ENCODE results near the gene SULT4A1.

The SULT4A1 gene

GRCh38 chr22:43796567-43796966, 65.7 kb downstream of the SULT4A1 start:
- DNase-seq, result peak; percentile 18

DNA sequence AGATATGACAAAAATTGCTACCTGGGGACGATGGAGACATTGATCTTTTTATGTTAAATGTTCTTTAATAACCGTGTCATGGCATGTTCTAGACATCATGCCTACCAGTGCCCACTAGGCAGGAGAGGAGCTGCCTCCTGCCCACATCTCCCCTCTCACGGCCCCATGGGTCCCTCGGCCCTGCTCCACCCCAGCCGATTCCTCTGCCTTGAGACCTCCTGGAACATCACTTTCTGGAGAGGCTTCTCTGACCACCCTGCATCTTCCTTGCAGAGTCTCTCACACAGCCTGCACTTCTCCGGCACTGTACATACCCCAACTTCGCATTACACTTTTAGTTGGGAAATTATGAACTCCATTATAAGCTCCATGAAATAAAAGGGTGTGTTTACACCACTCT, 67.0 kb downstream of the SULT4A1 start:
- no peak for DNase-seq

DNA sequence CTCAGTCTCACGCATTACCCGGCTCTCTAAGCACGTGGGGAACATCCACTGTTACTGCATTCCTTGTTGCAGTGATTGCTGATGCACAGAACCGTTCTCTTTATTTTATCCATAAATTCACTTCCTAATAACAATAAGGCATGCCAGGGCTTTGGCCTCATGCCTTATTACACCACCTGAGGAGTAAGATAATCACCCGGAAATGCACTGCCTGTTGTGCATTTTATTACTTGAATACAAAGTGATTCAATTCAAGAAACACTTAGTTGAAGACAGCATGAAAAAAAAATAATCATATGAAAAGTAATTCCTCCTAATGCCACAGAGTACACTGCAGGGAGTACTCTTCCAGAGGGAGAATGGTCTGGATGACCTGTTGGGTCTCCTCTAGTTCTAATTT, 69.4 kb downstream of the SULT4A1 start:
- no peak for DNase-seq

GRCh38 chr22:43789452-43789851, 72.9 kb downstream of the SULT4A1 start:
- no peak for DNase-seq

DNA sequence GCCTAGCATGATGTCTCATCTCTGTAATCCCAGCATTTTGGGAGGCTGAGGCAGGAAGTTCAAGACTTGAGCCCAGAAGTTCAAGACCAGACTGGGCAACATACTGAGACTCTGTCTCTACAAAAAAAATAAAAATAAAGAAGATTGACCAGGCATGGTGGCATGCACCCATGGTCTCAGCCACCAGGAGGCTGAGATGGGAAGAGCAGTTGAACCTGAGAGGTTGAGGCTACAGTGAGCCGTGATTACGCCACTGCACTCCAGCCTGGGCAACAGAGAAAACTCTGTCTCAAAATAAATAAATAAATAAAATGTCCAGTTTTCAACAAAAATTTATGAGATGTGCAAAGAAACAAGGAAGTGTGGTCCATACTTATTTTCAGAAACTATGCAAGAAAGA, 78.5 kb downstream of the SULT4A1 start:
- no peak for DNase-seq

GRCh38 chr22:43782448-43782847, 79.9 kb downstream of the SULT4A1 start:
- DNase-seq, result no peak

DNA sequence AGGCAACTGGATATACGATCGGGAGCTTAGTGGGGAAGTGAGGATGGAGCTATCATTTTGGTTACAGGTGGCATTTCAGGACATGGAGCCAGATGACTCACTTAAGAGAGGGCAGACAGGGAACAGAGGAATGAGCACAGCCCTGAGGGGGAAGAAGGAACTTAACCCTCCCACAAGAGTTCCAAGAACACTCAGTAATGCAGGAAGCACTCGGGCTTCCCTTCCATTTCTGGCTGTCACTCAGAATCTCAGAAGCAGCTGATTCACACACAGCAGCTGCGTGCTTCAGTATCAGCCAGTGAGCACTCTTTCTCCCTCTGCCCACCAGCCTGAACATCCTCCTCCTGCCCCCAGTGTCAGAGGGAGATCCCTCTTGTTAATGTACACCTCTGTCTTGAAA, 85.0 kb downstream of the SULT4A1 start:
- no peak for DNase-seq

DNA sequence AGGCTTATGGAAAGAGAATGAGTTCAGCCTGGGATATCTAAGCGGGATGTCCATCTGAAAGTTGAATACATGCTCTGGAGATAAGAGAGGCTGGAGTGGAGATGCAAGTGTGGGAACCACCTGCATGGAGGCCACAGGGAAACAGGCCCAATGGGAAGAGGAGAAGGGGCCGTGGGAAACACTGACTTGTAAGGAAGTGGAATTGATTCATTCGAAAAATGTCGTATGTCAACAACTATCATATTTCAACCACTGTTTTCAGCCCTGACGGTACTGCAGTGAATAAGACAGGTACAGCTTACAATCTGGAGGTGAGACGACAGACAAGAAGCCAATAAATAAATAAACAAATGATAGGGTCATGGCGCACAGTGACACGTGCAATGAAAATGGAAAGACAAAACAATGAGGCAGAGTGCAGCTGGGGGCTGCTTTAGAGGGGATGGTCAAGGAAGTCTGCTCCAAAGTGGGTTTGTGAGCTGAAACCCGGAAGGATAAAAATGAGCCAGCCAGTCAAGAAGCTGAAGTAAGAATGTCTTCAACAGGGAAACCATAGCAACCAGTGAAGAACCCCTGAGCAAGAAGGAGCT, 86.1 kb downstream of the SULT4A1 start:
- no peak for DNase-seq

All from NCI-H1436 (cell line).